GM12878 (cell line): ENCODE measurements around the gene SMTNL1. TPM values are rescaled to one million over a fixed set of nuclear protein-coding genes. Genes with fewer than 3 reads are reported as not detected.

Experiments
- ASH2L ChIP-seq: fragments of 300-600, 200-600 bp; sonication (generic); IDR thresholded peaks from 2 replicates; pipeline ENCODE4 v1.6.1; 2017; ENCODE audit warnings: low read depth, mild to moderate bottlenecking, borderline replicate concordance
- CHD2 ChIP-seq: IDR thresholded peaks from 2 replicates; pipeline ENCODE4 v1.6.1; 2011; ENCODE audit warnings: low read depth, low read length, improper control_type of control experiment, borderline replicate concordance
- ELK1 ChIP-seq: IDR thresholded peaks from 2 replicates; pipeline ENCODE4 v1.6.1; 2012; ENCODE audit warnings: low read depth, low read length, improper control_type of control experiment
- FOS ChIP-seq: IDR thresholded peaks from 3 replicates; pipeline ENCODE4 v1.6.1; 2011; ENCODE audit warnings: borderline replicate concordance; ENCODE audit not compliant: insufficient read length; ENCODE audit errors: extremely low read depth
- HDAC6 ChIP-seq: fragments of 200-600 bp; sonication (generic); IDR thresholded peaks from one replicate; pipeline ENCODE4 v1.8.0; 2017; ENCODE audit warnings: antibody characterized with exemption; ENCODE audit not compliant: unreplicated experiment
- IKZF2 ChIP-seq, 2 experiments: fragments of 450-650 bp; IDR thresholded peaks; 2 replicates each; pipeline ENCODE4 v1.6.1; 2017; ENCODE audit warnings: mild to moderate bottlenecking in 2 of 2, moderate library complexity in 2 of 2
- KLF5 ChIP-seq: fragments of 450-650 bp; IDR thresholded peaks from 2 replicates; pipeline ENCODE4 v1.6.1; 2014; ENCODE audit warnings: mild to moderate bottlenecking; ENCODE audit not compliant: partially characterized antibody
- NFYA ChIP-seq: IDR thresholded peaks from 2 replicates; pipeline ENCODE4 v1.6.1; 2011; ENCODE audit warnings: low read depth, mild to moderate bottlenecking, low read length, improper control_type of control experiment, borderline replicate concordance
- NRF1 ChIP-seq: conservative IDR thresholded peaks from 2 replicates; pipeline ENCODE4 v1.6.1; 2011; ENCODE audit warnings: mild to moderate bottlenecking, low read depth, low read length, improper control_type of control experiment
- RELB ChIP-seq: fragments of 450-650 bp; IDR thresholded peaks from 2 replicates; pipeline ENCODE4 v1.6.1; 2017; ENCODE audit warnings: low read depth, mild to moderate bottlenecking, moderate library complexity
- REST ChIP-seq: IDR thresholded peaks from 2 replicates; pipeline ENCODE4 v1.6.1; 2012; ENCODE audit warnings: mild to moderate bottlenecking, low read depth, low read length
- SMARCA5 ChIP-seq: fragments of 450-650 bp; IDR thresholded peaks from 2 replicates; pipeline ENCODE4 v1.6.1; 2017; ENCODE audit warnings: mild to moderate bottlenecking
- SPI1 ChIP-seq: IDR thresholded peaks from 2 replicates; pipeline ENCODE4 v1.6.1; 2011; ENCODE audit warnings: low read depth, mild to moderate bottlenecking, low read length, moderate library complexity, borderline replicate concordance; ENCODE audit not compliant: insufficient read depth
- YY1 ChIP-seq: IDR thresholded peaks from 2 replicates; pipeline ENCODE4 v1.6.1; 2011; ENCODE audit warnings: low read depth, mild to moderate bottlenecking, low read length
- ZBED1 ChIP-seq: IDR thresholded peaks from 2 replicates; pipeline ENCODE4 v1.6.1; 2016; ENCODE audit warnings: borderline replicate concordance
- ZNF274 ChIP-seq: IDR thresholded peaks from one replicate; pipeline ENCODE4 v1.8.0; 2011; ENCODE audit not compliant: insufficient read length, insufficient read depth
- ZNF384 ChIP-seq: IDR thresholded peaks from 2 replicates; pipeline ENCODE4 v1.6.1; 2012; ENCODE audit warnings: low read depth, mild to moderate bottlenecking, low read length, improper control_type of control experiment, borderline replicate concordance
- ZNF687 ChIP-seq: fragments of 450-650 bp; IDR thresholded peaks from 2 replicates; pipeline ENCODE4 v1.6.1; 2017; ENCODE audit warnings: mild to moderate bottlenecking, moderate library complexity
- ZZZ3 ChIP-seq: IDR thresholded peaks from 2 replicates; pipeline ENCODE4 v1.6.1; 2011; ENCODE audit warnings: low read depth; ENCODE audit not compliant: control insufficient read depth, insufficient read length
- polyA plus RNA-seq, 11 experiments: library from polyadenylated mRNA; depleted of rRNA in 4 of 11; unstranded in 6 of 11; stranded (reverse) in 5 of 11; fragments of >200 nt; fragmentation: Nextera tagmentation in 4 of 11; fragmentation: Illumina TruSeq in 1 of 11; extraction: Ambion mirVana in 4 of 11; extraction: Trizol in 1 of 11; gene quantifications; 1 replicate in 1 of 11; 2 replicates in 10 of 11; pipeline versions ENCODE4 v1.2.1 to v1.2.3, GENCODE V29; 2011 to 2016; ENCODE audit warnings: inconsistent platforms in 2 of 11, missing spikeins in 2 of 11, low read depth in 1 of 11
- total RNA-seq, 4 experiments: library from RNA; depleted of rRNA in 3 of 4; stranded (reverse); fragments of >200 nt in 3 of 4; fragmentation: Illumina TruSeq in 1 of 4; extraction: Trizol in 1 of 4; gene quantifications; 2 replicates each; pipeline versions ENCODE4 v1.2.1 to v1.2.3, GENCODE V29; 2013 to 2021

The SMTNL1 gene
- total and polyA plus RNA-seq, 10 of the 15 experiments (the other 5 are each of a cell fraction or from before 2014, with no cell fraction given), result 0.06 to 0.17 (median 0.10) TPM; not detected in 7

- TF ChIP-seq YY1 (peak; percentile 43; the same call in 1 of the 2 replicates), KLF5 (no peak), IKZF2 (IDR thresholded peaks at IDR 0.05) (peak; percentile 51 to 52; a peak in 3 of 4 replicates), FOS (no peak), NFYA (no peak), ELK1 (no peak), SMARCA5 (no peak), ZZZ3 (no peak), ZNF274 (no peak), CHD2 (no peak), ZNF384 (no peak), SPI1 (peak; percentile 54; the same call in 1 of the 2 replicates), HDAC6 (peak; percentile 37), REST (no peak), ZNF687 (peak; percentile 33; the same call in 1 of the 2 replicates), RELB (peak; percentile 62), ZBED1 (no peak), NRF1 (no peak), ASH2L (no peak)
Observed at GRCh38 chr11:57566005-57566904, 28.9 kb downstream of the SMTNL1 start (continued).
